ENCODE measurements around the gene ERC1.
A peak's percentile ranks its signal among the peaks of the same experiment; 100 is the strongest.
"Not testable (repeated sequence)": the region's sequence is repeated elsewhere in the genome, so short reads cannot be mapped to it uniquely, and the experiment has no call there.

ERC1 gene

GRCh38 chr12:1197264-1198018 lies 206.4 kb downstream of the ERC1 start:
- H3K4me1 Mint-ChIP-seq (ENCODE audit: low read depth) = peaks cover 10% of the 10 kb centered on the region
- DNase-seq (ENCODE audit: low spot score) = no peak
- H3K27ac Mint-ChIP-seq = no peak overlapping the region
- H3K27me3 Mint-ChIP-seq (ENCODE audit: low read depth) = no peaks in the 10 kb centered on the region
- no peak overlapping the region for H3K4me3 Mint-ChIP-seq
- H3K36me3 Mint-ChIP-seq (ENCODE audit: low read depth) = peaks cover 23% of the 10 kb centered on the region
- peaks cover 4% of the 10 kb centered on the region for H3K9me3 Mint-ChIP-seq

GRCh38 chr12:1198854-1199253 lies 207.8 kb downstream of the ERC1 start:
- H3K27me3 Mint-ChIP-seq (ENCODE audit: low read depth); DNase-seq (ENCODE audit: low spot score); H3K4me3 Mint-ChIP-seq; H3K27ac Mint-ChIP-seq; H3K9me3 Mint-ChIP-seq: not testable (repeated sequence)
- Mint-ChIP-seq H3K36me3 (ENCODE audit: low read depth) (peaks cover 23% of the 10 kb centered on the region), H3K4me1 (ENCODE audit: low read depth) (peaks cover 15% of the 10 kb centered on the region)

GRCh38 chr12:1199700-1200099 lies 208.7 kb downstream of the ERC1 start:
- H3K36me3 Mint-ChIP-seq (ENCODE audit: low read depth) = peaks cover 23% of the 10 kb centered on the region
- no peaks in the 10 kb centered on the region for H3K27me3 Mint-ChIP-seq (ENCODE audit: low read depth)
- H3K27ac Mint-ChIP-seq = no peak overlapping the region

GRCh38 chr12:1201030-1201429 lies 210.0 kb downstream of the ERC1 start:
- H3K27ac Mint-ChIP-seq = no peak overlapping the region
- H3K4me1 Mint-ChIP-seq (ENCODE audit: low read depth) = peaks cover 16% of the 10 kb centered on the region
- H3K9me3 Mint-ChIP-seq = peaks cover 4% of the 10 kb centered on the region
- no peaks in the 10 kb centered on the region for H3K27me3 Mint-ChIP-seq (ENCODE audit: low read depth)
- H3K4me3 Mint-ChIP-seq = no peak overlapping the region
- DNase-seq (ENCODE audit: low spot score) = no peak
- peaks cover 22% of the 10 kb centered on the region for H3K36me3 Mint-ChIP-seq (ENCODE audit: low read depth)

More at GRCh38 chr12:1199700-1200099, 208.7 kb downstream of the ERC1 start:
- no peak overlapping the region for H3K4me3 Mint-ChIP-seq
- peaks cover 4% of the 10 kb centered on the region for H3K9me3 Mint-ChIP-seq
- no peak for DNase-seq (ENCODE audit: low spot score)
- peaks cover 15% of the 10 kb centered on the region for H3K4me1 Mint-ChIP-seq (ENCODE audit: low read depth)

GRCh38 chr12:1201886-1202285 lies 210.9 kb downstream of the ERC1 start:
- Mint-ChIP-seq H3K9me3 (peaks cover 4% of the 10 kb centered on the region), H3K4me1 (ENCODE audit: low read depth) (peaks cover 21% of the 10 kb centered on the region), H3K27me3 (ENCODE audit: low read depth) (no peaks in the 10 kb centered on the region), H3K36me3 (ENCODE audit: low read depth) (peaks cover 22% of the 10 kb centered on the region), H3K4me3 (no peak overlapping the region), H3K27ac (no peak overlapping the region)
- DNase-seq (ENCODE audit: low spot score) = no peak

- Mint-ChIP-seq H3K4me3 (no peak overlapping the region), H3K27ac (no peak overlapping the region), H3K9me3 (no peaks in the 10 kb centered on the region), H3K36me3 (ENCODE audit: low read depth) (peaks cover 10% of the 10 kb centered on the region), H3K27me3 (ENCODE audit: low read depth) (no peaks in the 10 kb centered on the region), H3K4me1 (ENCODE audit: low read depth) (peaks cover 21% of the 10 kb centered on the region)
- no peak for DNase-seq (ENCODE audit: low spot score)
Measured at GRCh38 chr12:1203735-1204019, 212.7 kb downstream of the ERC1 start.

GRCh38 chr12:1204581-1205121 lies 213.6 kb downstream of the ERC1 start:
- Mint-ChIP-seq H3K27me3 (ENCODE audit: low read depth) (no peaks in the 10 kb centered on the region), H3K27ac (no peak overlapping the region), H3K4me3 (no peak overlapping the region), H3K4me1 (ENCODE audit: low read depth) (peaks cover 21% of the 10 kb centered on the region), H3K9me3 (no peaks in the 10 kb centered on the region), H3K36me3 (ENCODE audit: low read depth) (peaks cover 7% of the 10 kb centered on the region)
- DNase-seq (ENCODE audit: low spot score) = peak; percentile 13

GRCh38 chr12:1205512-1206060 lies 214.6 kb downstream of the ERC1 start:
- Mint-ChIP-seq H3K36me3 (ENCODE audit: low read depth) (peaks cover 8% of the 10 kb centered on the region), H3K4me3 (no peak overlapping the region), H3K27me3 (ENCODE audit: low read depth) (no peaks in the 10 kb centered on the region), H3K4me1 (ENCODE audit: low read depth) (peaks cover 24% of the 10 kb centered on the region), H3K9me3 (no peaks in the 10 kb centered on the region), H3K27ac (no peak overlapping the region)
- no peak for DNase-seq (ENCODE audit: low spot score)

GRCh38 chr12:1206118-1206734 lies 215.2 kb downstream of the ERC1 start:
- Mint-ChIP-seq H3K4me3 (no peak overlapping the region), H3K36me3 (ENCODE audit: low read depth) (peaks cover 8% of the 10 kb centered on the region), H3K27me3 (ENCODE audit: low read depth) (no peaks in the 10 kb centered on the region), H3K9me3 (no peaks in the 10 kb centered on the region), H3K27ac (peak overlapping the region; percentile 43), H3K4me1 (ENCODE audit: low read depth) (peaks cover 24% of the 10 kb centered on the region)
- no peak for DNase-seq (ENCODE audit: low spot score)

- Mint-ChIP-seq H3K27me3 (ENCODE audit: low read depth) (no peaks in the 10 kb centered on the region), H3K4me1 (ENCODE audit: low read depth) (peaks cover 18% of the 10 kb centered on the region), H3K27ac (no peak overlapping the region), H3K9me3 (no peaks in the 10 kb centered on the region), H3K36me3 (ENCODE audit: low read depth) (peaks cover 10% of the 10 kb centered on the region), H3K4me3 (no peak overlapping the region)
- DNase-seq (ENCODE audit: low spot score) = no peak
Measured at GRCh38 chr12:1207276-1207675, 216.3 kb downstream of the ERC1 start.

GRCh38 chr12:1208719-1209118 lies 217.7 kb downstream of the ERC1 start:
- not testable (repeated sequence) for DNase-seq (ENCODE audit: low spot score); H3K9me3 Mint-ChIP-seq; H3K4me3 Mint-ChIP-seq; H3K27me3 Mint-ChIP-seq (ENCODE audit: low read depth); H3K27ac Mint-ChIP-seq
- Mint-ChIP-seq H3K36me3 (ENCODE audit: low read depth) (peaks cover 14% of the 10 kb centered on the region), H3K4me1 (ENCODE audit: low read depth) (peaks cover 18% of the 10 kb centered on the region)

- peaks cover 11% of the 10 kb centered on the region for H3K4me1 Mint-ChIP-seq (ENCODE audit: low read depth)
- H3K27ac Mint-ChIP-seq = no peak overlapping the region
- no peaks in the 10 kb centered on the region for H3K27me3 Mint-ChIP-seq (ENCODE audit: low read depth)
- H3K9me3 Mint-ChIP-seq = no peaks in the 10 kb centered on the region
- DNase-seq (ENCODE audit: low spot score) = no peak
- H3K36me3 Mint-ChIP-seq (ENCODE audit: low read depth) = peaks cover 14% of the 10 kb centered on the region
- no peak overlapping the region for H3K4me3 Mint-ChIP-seq
Measured at GRCh38 chr12:1212526-1212925, 221.5 kb downstream of the ERC1 start.

- H3K36me3 Mint-ChIP-seq (ENCODE audit: low read depth) = peaks cover 12% of the 10 kb centered on the region
- DNase-seq (ENCODE audit: low spot score) = peak; percentile 59
- no peak overlapping the region for H3K27ac Mint-ChIP-seq
- no peak overlapping the region for H3K4me3 Mint-ChIP-seq
- no peaks in the 10 kb centered on the region for H3K9me3 Mint-ChIP-seq
- peaks cover 11% of the 10 kb centered on the region for H3K4me1 Mint-ChIP-seq (ENCODE audit: low read depth)
- H3K27me3 Mint-ChIP-seq (ENCODE audit: low read depth) = no peaks in the 10 kb centered on the region
Measured at GRCh38 chr12:1213205-1213604, 222.2 kb downstream of the ERC1 start.

- no peak overlapping the region for H3K27ac Mint-ChIP-seq
- H3K9me3 Mint-ChIP-seq = no peaks in the 10 kb centered on the region
- no peak for DNase-seq (ENCODE audit: low spot score)
- peaks cover 11% of the 10 kb centered on the region for H3K4me1 Mint-ChIP-seq (ENCODE audit: low read depth)
- H3K4me3 Mint-ChIP-seq = no peak overlapping the region
- H3K36me3 Mint-ChIP-seq (ENCODE audit: low read depth) = peaks cover 10% of the 10 kb centered on the region
- H3K27me3 Mint-ChIP-seq (ENCODE audit: low read depth) = no peaks in the 10 kb centered on the region
Measured at GRCh38 chr12:1213618-1214205, 222.7 kb downstream of the ERC1 start.
